GM21515 (cell line): ENCODE data around the gene IQGAP2.
"Not testable (repeated sequence)": the region's sequence is repeated elsewhere in the genome, so short reads cannot be mapped to it uniquely, and the experiment has no call there.

ENCODE experiments used
- ATAC-seq: cut with Tn5 transposase; IDR thresholded peaks from one replicate; pipeline ENCODE4 v1.9.1; 2021; ENCODE audit not compliant: unreplicated experiment

Gene IQGAP2

DNA sequence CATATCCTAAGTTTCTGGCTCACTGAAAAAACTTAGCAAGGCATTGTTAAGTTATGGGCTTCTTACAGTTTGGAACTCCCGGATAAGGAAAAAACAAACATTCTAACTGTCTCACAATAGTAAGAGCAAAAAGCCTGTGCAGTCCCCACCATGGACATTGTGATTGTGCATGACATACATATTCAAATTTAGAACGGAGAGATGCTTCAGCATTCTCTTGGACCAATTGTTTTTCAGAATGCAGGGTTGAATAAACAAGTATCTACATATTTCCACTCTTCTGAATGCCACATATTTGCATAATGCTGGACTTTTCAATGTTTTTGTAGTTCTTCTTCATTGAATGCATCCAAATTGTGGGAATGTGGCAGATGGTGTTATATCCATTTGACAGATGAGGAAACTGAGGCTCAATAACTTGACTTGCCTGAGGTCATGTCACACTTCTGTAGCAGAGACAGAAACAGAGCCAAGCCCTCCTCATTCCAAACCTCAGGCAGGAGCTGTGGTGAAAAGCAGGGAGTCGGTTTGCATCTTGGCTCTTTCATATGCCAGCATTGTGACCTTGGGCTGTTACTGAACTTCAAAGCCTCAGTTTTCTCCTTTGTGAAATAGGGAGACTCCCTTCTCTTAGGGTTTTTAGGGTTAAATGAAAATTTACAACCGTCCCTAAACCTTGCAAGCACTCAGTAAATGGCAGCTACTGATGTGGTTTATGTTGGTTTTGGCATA, 95.1 kb downstream of the IQGAP2 start:
- ATAC-seq: no peak

DNA sequence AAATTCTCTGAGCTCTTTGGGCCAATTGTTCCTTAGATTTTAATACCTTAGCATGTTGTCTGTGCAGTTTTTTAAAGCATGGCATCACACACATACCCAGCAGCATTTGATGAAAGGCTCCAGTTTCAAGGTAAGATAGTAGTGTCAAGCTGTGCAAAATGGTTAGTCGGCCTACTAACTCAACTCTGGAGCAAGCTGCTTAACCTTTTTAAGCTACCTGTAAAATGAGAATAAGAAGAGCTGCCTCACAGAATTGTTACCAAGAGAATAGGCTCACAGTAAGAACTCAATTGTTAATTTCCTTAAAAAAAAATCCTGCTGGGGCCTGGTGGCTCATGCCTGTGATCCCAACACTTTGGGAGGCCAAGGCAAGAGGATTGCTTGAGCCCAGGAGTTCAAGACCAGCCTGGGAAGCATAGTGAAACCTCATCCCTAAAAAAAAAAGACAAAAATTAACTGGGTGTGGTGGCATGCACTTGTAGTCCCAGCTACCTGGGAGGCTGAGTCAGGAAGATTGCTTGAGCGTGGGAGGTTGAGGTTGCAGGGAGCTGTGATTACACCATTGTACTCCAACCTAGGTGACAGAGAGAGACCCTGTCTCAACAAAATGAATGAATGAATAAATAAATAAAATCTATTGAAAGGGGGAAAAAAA, 96.5 kb downstream of the IQGAP2 start:
- ATAC-seq: no peak

DNA sequence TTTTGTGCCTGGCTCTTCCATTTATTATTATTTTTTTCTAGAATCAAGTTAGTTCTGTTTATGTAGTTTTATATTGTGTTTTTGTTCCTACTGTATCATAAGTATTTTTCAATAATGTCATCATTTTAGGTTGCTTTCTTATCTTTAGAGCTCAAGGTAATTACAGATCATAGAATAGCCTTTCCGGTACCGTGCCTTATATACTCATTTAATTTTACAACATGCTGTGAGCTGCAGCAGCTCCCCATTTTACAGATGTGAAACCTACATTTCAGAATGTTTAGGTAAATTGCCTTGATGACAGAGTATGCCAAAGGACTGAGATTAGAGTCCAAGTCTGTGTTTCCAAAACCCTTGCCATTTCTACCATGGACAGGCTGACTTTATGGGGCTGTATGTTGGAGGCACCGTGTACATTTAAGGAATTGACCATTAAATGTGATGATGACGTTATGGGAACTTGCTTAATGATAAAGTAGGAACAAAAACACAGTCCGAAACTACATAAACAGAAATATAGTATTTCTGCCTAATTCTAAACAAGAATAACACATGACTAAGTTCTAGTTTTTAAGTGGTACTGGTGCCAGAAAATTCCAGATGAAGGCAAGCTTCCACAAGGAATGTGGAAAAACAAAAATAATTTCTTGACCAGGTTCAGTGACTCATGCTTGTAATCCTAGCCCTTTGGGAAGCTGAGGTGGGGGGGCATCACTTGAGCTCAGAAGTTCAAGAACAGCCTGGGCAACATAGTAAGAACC, 97.7 kb downstream of the IQGAP2 start:
- no peak for ATAC-seq

DNA sequence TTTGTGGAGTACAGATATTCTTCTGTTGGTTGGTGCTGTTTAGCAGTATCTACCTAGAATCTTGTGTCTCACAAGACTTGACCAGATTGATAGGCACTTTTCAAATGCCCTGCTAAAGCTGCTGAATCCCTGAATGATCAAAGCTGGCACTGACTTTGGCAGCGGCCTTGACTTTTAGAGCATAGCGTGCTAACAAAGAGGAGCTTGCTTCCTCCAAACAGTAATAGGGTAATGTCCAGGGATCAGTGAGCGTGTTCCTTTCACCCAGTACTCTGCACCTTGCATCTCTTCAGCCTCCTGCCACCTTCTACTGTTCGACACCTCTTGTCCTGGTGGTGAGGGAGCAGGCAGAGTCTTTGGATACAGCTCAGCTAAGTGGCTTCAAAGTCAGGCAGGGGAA, 100.8 kb downstream of the IQGAP2 start:
- ATAC-seq: no peak

DNA sequence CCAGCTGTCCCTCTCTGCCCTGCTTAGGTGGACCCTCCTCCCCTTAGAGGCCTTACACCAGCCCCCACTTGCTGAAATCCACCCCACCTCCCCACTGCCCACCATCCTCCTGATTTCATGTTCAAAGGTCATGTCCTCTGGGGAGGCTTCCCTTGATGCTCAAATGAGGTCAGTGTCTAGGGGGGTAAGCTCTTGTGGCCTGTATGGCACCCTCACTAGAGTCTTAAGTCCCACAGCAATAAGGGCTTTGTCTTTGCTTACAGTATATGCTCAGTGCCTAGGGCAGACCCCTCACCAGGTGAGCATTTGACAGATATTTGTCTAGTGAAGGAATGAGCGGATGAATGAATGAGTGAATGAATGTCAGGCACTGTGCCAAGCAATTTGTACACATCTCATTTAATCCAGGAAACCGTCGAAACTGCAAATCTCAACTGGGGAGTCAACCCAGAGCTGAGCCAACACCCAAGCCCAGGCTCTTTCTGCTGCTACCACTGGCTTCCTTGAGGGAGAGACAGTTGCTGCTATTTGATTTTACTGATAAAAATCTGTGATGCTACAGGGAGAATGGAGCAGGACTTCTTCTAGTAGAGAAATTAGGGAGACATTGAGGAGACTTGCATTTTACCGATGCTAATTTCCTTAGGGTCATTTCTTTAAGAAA, 101.9 kb downstream of the IQGAP2 start:
- ATAC-seq: no peak

DNA sequence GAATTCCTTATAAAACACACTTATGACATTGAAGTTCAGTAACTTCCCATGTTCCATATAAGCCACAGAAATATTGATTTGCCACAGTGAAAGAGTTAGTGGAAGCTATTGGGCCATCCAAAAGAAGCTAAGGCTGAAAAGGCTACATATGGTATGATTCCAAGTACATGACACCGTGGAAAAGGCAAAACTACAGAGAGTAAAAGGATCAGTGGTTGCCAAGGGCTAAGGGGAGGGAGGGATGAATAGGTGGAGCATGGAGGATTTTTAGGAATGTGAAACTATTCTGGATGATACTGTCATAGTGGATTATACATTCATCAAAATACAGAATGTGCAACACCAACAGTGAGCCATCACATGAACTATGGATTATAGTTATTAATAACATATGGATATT, 110.4 kb downstream of the IQGAP2 start:
- ATAC-seq: no peak

DNA sequence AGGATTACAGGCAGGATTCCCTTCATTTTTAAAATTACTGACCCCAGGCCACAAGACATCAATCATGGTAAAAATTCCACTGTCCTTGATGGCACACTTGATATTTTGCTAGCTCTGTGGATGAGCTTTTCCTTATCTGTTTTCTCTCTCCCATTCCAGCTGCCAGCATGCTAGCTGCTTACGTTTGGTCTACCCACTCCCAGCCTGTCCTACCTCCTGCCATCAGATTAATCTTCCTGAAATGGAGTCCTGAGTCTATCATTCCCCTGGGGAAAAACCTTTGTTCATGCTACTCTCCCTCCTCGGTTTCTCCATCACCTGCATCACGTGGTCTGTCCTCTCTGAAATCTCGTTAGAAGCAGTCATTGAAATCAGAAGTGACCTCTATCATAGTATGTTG, 111.2 kb downstream of the IQGAP2 start:
- no peak for ATAC-seq

DNA sequence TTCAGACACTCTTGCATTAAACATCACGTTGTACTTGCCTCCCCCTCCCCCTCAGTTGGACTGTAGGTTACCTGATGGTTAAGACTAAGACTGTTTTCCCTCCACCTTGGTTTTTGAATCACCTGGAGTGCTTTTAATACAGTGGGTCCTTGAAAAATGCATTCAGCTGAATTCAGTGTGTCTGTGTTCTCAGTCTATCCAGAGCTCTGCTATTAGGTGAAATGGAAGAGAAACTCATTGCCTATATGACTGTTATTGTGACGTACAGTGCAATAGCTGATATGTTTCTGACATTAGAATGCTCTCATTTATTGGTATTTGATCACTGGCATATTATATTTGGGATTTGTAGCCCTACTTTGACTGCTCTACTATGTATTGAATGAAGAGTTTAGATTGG, 111.6 kb downstream of the IQGAP2 start:
- ATAC-seq: no peak

DNA sequence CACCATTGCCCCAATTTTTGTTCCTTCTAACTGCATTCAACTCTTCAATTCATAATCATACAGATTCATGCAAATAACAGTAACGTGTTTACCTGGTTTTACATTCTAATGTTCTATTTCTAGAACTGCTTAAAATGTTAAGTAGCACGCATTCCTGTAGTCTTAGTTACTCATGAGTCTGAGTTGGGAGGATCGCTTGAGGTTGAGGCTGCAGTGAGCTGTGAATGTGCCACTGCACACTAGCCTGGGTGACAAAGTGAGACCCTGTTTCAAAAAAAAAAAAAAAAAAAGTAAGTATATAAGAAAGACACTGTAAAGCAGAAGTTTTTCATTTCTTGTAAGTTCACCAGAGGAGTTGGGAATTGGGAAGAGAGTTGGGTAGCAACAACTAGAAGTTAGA, 114.2 kb downstream of the IQGAP2 start:
- no peak for ATAC-seq

DNA sequence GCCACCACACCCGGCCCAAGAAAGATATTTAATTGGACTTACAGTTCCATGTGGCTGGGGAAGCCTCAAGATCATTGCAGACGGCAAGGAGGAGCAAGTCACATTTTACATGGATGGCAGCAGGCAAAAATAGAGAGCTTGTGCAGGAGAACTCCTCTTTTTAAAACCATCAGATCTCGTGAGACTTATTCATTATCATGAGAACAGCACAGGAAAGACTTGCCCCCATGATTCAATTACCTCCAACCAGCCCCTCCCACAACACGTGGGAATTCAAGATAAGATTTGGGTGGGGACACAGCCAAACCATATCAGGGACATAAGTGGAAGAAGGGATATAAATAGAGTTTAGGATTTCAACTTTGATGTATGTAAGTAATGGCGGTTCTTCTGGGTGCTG, 115.2 kb downstream of the IQGAP2 start:
- not testable (repeated sequence) for ATAC-seq

DNA sequence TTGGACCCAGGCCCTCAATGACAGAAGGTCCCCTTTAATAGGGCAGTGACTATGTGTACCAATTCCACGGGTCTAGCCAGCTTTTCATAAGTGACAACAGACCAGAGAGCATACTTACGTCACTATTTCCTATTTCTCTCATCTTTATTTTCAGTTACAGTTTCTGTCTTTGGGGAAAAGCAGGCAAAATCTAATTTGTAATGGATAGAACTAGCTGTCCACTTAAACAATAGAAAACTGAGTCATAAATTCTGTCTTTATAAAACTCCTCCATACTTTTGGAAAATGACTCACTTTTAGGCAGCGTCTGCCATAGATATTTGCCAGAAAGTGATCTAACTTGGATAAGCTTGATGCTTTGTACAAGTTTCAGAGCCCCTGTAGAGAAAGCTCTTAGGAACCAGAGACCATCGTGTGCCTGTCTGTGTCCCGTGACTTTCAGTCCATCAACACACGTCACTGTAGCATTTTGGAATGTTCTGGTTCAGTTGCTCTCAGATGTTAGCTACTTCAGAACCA, 118.2 kb downstream of the IQGAP2 start:
- ATAC-seq: peak; percentile 87

DNA sequence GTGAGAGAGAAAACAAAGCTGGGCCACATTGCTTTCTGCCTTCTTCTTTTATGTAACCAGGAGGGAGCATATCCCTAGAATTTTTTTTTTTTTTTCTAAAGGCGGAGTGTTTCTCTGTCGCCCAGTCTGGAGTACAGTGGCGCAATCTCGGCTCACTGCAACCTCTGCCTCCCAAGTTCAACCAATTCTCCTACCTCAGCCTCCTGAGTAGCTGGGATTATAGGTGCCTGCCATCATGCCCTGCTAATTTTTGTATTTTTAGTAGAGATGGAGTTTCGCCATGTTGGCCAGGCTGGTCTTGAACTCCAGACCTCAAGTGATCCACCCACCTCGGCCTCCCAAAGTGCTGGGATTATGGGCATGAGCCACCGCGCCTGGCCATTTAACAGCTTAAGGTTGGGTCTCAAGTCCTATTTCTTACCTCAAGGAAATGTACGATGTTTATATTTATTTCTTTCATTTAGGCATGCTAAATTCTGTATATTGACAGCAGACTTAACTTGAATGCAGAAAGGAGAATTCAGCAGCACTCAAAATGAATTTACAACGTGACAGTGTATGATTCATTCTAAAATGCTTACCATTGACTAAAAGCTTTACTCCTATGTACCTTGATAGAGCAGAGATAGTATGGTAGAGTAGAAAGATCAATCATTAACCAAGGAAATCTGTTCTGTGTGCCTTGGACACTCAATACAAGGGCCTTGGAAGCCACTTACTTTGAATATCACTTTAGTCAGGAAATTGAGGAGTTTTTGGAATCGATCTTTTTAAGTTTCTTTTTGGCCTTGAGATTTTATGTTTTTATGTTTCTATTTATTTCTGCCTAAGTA, 119.2 kb downstream of the IQGAP2 start:
- no peak for ATAC-seq

DNA sequence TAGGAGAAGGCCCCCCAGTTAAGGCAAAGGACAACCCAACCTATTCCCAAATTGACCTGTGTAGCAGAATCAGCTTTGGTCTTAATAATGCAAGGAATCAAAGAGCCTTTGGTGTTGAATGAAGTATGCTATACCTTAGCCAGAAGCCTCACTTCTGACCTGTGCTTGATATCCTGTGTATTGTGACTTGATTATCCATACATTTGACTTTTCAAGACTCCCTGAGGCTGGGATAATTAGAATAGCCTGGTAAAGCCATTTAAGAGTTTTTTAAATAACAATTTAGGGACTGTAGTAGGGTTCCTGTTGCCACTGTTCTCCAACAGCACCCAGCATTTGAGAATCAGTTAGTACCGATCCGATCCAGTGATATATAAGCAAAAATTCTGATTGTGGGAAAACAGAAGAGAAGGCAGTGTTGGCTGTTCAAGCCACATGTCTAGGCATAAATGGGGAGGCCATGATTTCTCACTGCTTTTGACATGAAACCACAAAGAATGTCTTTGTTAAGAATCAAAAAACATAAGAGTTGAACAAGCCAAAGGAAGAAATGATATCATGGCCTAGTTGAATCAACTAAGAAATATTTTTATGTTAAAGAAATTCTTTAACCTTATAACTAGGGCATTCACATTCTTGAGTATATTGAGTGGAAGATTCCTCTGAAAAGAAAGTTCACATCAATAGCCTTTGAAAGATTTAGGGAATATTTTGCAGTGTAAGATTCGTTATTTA, 121.2 kb downstream of the IQGAP2 start:
- no peak for ATAC-seq

DNA sequence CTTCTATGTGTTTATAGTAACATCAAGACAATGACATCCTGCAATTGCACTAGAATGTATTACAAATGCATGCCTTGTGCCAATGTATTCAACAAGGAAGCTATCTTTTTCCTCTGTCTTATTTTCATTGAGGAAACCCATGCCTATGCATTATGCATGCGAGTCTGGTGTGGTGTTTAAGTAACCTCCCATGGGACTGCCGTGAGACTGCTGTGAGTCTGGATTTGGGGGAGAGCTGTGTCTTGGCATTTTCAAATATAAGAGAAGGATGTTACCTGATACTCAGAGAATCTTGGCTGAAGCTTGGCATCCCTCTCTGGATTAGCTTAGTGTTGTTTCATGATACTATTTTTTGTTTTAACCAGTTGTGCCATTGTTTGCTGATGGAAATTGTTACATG, 121.8 kb downstream of the IQGAP2 start:
- ATAC-seq: no peak

DNA sequence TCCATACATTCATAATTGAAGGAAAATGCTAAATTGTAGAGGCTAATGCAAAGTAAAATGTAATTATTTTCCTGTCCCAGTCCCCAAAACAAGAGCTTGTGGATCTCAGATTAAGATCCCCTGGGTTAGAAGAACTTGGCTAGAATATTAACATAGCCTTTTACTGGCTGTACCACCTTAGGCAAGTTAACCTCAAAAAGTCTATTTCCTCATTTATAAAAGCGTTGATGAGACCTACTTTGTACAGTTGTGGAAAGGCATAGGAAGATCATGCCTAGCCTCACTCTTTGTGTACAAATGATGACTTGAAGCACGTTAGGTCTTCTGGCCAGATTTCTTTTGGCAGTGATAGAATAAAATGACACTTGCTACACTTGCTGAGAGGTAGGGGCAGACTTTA, 122.9 kb downstream of the IQGAP2 start:
- no peak for ATAC-seq

DNA sequence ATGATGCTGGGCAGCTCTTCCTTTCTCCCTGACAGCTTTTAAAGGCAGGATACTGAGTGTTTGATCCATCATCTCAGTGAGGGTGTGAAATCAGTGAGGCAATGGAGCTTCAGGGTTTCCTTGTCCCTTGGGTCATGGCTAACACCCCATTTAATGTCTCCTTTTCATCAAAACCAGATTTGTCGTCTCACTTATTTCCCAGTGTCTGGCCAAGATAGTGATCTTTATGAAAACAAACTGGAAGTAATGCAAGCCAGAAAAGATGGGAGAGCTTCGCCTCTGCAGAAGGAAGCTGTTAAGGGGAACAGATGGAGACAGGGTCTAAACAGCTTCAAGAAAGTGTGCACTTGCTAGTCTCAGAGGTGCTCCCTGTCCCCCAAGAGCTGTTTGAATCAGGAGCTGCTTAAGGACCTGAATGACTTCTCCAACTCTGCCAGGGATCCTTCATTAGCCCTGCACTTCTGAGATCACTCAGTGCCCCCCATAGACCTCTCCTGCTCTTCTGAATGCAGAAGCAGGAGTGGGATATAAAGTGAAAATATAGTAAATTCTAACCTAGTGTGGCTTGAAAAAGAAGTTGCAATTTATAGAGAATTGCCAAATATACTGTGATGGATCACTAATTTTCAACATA, 124.0 kb downstream of the IQGAP2 start:
- ATAC-seq: no peak

DNA sequence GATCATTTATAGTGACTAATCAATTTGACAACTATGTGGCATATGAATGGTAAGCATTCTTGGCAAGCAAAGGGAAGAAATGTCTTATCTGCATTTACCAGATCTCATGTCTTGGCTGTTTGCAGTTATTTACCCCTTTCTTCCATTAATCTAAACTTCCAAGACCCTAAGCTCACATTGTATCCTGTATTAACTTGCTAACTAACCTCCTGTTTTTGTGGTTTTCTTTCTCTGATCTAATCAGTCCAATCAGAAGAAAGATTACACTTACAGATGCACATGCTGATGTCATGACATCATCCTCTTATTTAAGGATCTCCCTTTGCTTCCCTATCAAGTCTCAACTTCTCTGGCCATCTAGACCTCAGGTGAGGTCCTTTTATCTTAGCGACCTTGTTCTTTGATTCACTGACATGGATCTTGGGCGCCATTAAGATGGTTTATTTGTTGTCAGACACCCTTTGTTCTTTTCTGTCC, 124.6 kb downstream of the IQGAP2 start:
- ATAC-seq: no peak

DNA sequence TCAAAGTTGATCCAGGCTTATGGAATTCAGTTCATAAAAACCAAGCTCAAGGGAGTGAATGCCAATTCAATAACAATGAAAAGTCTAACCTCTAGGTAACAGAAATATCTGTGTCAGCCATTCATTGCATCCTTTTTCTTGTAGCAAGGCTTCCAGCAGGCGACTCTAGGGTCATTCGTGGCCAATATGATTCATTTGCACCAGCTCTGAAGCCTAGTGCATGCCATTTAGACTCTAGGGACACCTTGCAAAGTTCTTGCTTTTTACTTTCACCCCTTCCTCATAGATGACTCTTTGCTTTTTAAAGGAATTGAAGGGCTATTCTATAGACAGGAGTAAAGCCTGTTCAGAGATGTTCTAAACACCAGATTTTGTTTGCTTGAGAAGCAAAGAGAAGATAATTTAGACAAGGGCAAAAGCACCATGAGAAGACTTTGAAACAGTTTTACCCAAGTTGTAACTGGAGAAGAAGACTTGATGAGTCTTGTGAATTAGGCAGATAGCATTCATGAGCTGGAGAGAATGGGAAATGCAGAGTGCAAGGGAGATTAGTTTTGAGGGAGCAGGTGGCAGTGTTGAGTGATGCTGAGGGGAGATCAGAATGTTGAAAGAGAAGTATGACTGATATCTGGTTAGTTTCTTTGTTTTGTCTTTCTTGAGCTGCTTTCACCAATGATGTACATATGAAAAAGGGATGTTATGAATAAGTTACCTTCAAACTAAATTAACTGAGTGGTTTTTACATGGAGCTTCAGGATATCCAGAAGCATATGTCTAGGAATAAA, 125.7 kb downstream of the IQGAP2 start:
- no peak for ATAC-seq
